ENCODE results near the gene INSR.
"Not testable (repeated sequence)": the region's sequence is repeated elsewhere in the genome, so short reads cannot be mapped to it uniquely, and the experiment has no call there.

INSR gene

GRCh38 chr19:7188698-7189629 lies 105.2 kb downstream of the INSR start:
- DNase-seq: no peak

GRCh38 chr19:7187605-7188339 lies 106.4 kb downstream of the INSR start:
- DNase-seq: no peak

GRCh38 chr19:7182489-7182888 lies 111.7 kb downstream of the INSR start:
- no peak for DNase-seq

GRCh38 chr19:7179917-7180306 lies 114.3 kb downstream of the INSR start:
- DNase-seq: no peak

DNA sequence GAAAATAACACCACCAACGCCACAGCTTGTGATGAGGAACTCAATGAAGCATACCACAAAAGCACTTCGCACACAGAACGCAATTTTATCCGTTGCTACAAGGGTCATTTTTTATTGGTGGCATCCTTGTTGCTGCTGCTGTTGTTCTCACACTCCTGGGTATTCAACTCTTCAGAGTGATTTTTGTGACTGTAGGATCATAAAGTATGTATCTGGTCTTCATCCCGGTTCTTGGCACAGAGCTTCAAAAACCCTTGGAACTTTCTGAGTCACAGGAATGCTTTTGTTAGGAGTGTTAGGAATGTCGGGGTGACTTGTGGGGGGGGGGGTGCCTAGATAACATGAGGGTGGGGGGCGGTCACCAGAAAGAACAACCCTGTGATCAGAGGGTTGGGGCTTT lies 116.3 kb downstream of the INSR start:
- DNase-seq: no peak

GRCh38 chr19:7176792-7177191 lies 117.4 kb downstream of the INSR start:
- no peak for DNase-seq

- no peak for DNase-seq
These were observed 121.4 kb downstream of the INSR start for GRCh38 chr19:7172794-7173193.

- DNase-seq: no peak
These were observed 123.2 kb downstream of the INSR start for GRCh38 chr19:7170983-7171382.

- no peak for DNase-seq
These were observed 125.3 kb downstream of the INSR start for GRCh38 chr19:7168941-7169340.

- no peak for DNase-seq
These were observed 132.9 kb downstream of the INSR start for GRCh38 chr19:7161292-7161691.

DNA sequence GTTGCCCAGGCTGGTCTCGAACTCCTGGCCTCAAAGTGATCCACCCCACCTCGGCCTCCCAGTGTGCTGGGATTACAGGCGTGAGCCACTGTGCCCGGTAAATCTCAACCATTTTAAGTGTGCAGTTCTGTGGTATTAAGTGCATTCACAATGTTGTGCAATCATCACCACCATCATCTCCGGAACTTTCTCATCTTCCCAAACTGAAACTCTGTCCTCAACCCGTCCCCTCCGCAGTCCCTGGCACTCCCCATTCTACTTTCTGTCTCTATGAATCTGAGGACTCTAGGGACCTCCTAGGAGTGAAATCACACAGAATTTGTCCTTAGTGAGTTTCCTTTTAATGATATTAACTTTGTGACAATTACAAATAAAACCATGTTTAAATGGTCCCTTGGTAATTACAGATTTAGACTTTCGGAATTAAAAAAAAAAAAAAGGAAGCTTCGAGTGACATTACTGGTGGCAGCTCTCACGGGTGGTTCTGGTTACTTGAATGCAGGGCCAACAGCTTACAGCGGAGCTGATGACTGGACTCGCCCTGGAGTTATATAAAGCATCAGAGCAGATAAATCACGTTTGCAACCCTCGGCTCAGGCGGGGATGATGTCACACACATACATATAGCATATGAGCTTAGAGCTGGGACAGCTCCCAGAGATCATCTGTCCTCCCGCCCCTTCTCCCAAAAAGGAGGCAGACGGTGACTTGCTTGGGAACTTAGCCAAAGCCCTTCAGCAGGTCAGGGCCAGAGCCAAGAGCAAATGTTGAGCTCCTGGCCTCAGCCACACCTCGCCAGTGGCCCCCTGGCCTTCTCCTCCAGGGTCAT lies 134.9 kb downstream of the INSR start:
- peak in 1 of 2 donors; percentile 59 for DNase-seq

DNA sequence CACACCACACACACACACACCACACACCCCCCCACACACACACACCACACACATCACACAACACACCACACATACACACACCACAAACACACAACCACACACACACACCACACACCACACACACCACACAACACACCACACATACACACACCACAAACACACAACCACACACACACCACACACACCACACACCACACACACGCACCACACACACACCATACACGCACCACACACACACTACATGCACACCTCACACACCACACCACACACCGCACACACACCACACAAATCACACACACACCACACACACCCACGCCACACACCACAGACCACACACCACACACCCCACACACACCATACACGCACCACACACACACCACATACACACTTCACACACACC lies 141.2 kb downstream of the INSR start:
- DNase-seq: no peak

DNA sequence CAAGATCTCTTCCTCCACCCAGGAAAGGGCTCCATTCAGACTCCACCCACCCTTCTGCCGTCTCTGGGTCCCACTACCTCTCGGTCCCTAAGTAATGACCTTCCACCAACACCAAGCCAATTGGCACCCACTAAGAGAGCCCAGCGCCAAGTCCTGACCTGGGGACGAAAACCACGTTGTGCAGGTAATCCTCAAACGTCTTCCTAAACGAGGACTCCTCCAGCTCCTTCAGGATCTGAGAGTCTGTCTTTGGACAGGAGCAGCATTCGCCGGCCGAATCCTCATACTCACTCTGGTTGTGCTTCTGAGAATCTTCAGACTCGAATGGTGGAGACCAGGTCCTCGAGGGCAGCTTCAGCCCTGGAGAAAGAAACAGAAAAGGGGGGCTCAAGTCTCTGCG lies 141.6 kb downstream of the INSR start:
- no peak for DNase-seq

DNA sequence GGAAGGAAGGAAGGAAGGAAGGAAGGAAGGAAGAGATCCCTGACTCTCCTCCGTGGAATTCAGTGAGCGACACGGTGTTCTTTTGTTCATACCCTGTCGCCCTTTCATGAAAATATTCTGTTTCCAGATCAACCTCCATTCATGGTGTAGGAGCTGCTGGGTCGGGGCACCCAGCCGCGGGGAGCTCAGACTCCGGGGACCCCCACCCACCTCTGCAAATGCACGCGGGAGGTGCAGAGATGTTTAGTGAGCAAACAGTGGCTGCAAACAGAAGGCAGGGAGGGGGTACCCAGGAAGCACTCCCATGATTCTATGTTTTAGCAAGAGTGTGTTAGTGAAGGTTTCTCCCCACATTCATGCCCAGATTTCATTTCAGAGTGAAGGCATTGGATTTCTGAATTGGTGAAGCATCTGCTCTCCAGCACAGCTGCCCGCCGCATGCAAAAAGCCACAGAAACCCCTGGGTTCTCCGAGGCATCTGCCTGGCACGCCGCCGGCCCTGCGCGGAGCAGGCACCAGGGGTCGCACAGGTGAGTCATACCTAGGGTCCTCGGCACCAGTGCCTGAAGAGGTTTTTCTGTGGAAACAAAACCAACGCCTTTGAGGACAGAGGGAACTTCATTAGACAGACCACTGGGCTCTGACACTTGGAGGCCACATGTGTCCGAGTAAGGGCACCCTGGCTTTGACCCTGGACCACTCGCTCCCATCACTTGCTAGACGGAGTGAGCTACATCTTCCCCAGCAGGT lies 144.1 kb downstream of the INSR start:
- no peak for DNase-seq

- DNase-seq: not testable (repeated sequence)
These were observed 147.0 kb downstream of the INSR start for GRCh38 chr19:7147119-7147675.

DNA sequence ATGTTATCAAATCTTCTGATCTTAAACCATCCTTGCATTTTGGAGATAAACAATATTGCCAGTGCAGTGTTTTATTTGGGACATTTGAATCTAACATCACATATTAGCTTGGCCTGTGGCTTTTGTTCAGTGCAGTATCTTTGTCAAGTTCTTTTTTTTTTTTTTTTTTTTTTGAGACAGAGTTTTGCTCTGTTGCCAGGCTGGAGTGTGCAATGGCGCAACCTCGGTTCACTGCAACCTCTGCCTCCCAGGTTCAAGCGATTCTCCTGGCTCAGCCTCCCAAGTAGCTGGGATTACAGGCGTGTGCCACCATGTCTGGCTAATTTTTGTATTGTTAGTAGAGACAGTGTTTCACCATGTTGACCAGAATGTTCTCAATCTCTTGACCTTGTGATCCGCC lies 148.1 kb downstream of the INSR start:
- DNase-seq: not testable (repeated sequence)

DNA sequence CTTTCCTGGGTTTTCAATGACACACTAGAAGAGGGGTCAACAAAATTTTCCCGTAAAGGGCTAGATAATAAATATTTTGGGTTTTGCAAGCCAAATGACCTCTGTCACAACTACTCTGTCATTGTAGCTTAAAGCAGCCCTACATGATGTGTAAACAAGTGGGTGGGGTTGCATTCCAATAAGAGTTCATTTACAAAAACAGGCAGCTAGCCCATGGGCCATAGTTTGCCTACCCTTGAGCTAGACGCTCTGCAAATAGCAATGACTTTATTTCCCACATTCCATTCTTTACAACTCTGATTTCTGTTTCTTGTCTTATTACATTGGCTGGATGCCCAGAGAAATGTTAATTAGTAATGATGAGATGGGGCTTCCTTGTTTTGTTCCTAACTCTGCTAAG lies 148.7 kb downstream of the INSR start:
- no peak for DNase-seq

DNA sequence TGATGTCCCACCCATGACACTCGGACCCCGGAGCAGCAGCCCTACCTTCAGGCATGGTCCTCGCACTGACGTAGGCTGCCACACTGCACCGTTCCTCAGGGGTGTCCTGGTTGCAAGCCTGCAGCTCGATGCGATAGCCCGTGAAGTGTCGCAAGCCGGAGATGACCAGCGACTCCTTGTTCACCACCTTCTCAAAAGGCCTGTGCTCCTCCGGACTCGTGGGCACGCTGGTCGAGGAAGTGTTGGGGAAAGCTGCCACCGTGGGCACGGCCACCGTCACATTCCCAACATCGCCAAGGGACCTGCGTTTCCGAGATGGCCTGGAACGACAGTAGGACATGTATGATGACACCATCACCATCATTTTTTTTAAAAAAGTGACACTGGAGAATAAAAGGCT lies 151.4 kb downstream of the INSR start:
- no peak for DNase-seq

DNA sequence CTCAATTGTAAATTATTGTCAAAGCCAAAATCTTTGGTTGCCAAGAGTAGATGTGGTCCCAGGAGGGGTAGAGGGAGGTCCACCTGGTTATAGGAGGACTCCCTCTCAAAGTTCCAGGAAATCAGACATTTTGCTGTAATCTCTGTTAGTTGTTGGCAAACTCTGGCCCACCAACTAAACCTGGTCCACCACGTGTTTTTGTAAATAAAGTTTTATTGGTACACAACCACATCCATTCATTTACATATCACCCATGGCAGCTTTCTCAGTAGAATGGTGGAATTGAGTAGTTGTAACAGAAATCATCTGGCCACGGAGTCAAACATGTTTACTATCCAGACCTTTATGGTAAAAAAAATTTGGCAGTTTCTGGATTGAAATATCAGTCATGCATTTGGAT lies 154.1 kb downstream of the INSR start:
- DNase-seq: no peak

GRCh38 chr19:7139095-7139494 lies 155.1 kb downstream of the INSR start:
- DNase-seq: no peak

DNA sequence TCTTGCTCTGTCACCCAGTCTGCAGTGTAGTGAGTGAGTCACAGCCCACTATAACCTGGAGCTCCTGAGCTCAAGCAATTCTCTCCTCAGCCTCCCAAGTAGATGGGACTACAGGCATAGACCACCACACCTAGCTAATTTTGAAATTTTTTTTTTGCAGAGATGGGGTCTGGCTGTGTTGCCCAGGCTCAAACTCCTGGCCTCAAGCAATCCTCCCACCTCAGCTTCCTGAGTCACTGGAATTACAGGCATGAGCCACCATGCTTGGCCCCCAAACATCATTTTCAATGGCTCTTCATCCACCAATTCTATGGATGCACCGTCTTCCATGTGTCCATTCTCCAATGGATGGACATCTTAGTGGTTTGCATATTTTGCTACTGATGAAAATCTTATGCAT lies 155.8 kb downstream of the INSR start:
- no peak for DNase-seq

- no peak for DNase-seq
These were observed 157.1 kb downstream of the INSR start for GRCh38 chr19:7137120-7137519.

Data from CD4-positive, alpha-beta T cell treated with Interleukin-4 for 1 hour (primary cell).